ENCODE results near the gene AQP1. TPM values are rescaled to one million over a fixed set of nuclear protein-coding genes. Genes with fewer than 3 reads are reported as not detected.
A peak's percentile ranks its signal among the peaks of the same experiment; 100 is the strongest.

AQP1 gene
- total and polyA plus RNA-seq, 8 donors, result 91.6 to 1,008 (median 183) TPM

GRCh38 chr7:30865076-30865475, 46.6 kb upstream of the AQP1 start:
- H3K27me3 ChIP-seq, result no peaks in the 10 kb centered on the region
- H3K4me1 ChIP-seq, result peaks cover 0 to 3% of the 10 kb centered on the region in 2 donors
- intact Hi-C loops (cut with DNase I), result no loop called here
- DNase-seq (peak in 1 of 4 donors; percentile 0), ATAC-seq (no peak)
- H3K27ac ChIP-seq, result no peak overlapping the region
- no peak overlapping the region for H3K4me3 ChIP-seq
- H3K36me3 ChIP-seq, result no peaks in the 10 kb centered on the region
- no peak for TF ChIP-seq CTCF (IDR thresholded peaks at IDR 0.05)
- H3K9me3 ChIP-seq, result no peaks in the 10 kb centered on the region

GRCh38 chr7:30865821-30866220, 45.8 kb upstream of the AQP1 start:
- H3K36me3 ChIP-seq, result no peaks in the 10 kb centered on the region
- H3K27ac ChIP-seq, result no peak overlapping the region
- peaks cover 0 to 7% of the 10 kb centered on the region in 2 donors for H3K4me1 ChIP-seq
- DNase-seq (peak in 1 of 4 donors; percentile 31), ATAC-seq (no peak)
- H3K4me3 ChIP-seq, result no peak overlapping the region
- H3K27me3 ChIP-seq, result no peaks in the 10 kb centered on the region
- intact Hi-C loops (cut with DNase I), result no loop called here
- H3K9me3 ChIP-seq, result no peaks in the 10 kb centered on the region
- TF ChIP-seq CTCF (IDR thresholded peaks at IDR 0.05), result no peak

GRCh38 chr7:30866939-30867338, 44.7 kb upstream of the AQP1 start:
- H3K36me3 ChIP-seq, result no peaks in the 10 kb centered on the region
- DNase-seq, result peak in 1 of 4 donors; percentile 8
- no peak for TF ChIP-seq CTCF (IDR thresholded peaks at IDR 0.05)
- no peak overlapping the region for H3K4me3 ChIP-seq
- no peak overlapping the region for H3K27ac ChIP-seq
- intact Hi-C loops (cut with DNase I), result no loop called here
- no peak for ATAC-seq
- H3K9me3 ChIP-seq, result no peaks in the 10 kb centered on the region
- H3K27me3 ChIP-seq, result no peaks in the 10 kb centered on the region
- peaks cover 0 to 7% of the 10 kb centered on the region in 2 donors for H3K4me1 ChIP-seq

- DNase-seq, result peak in 1 of 4 donors; percentile 15
- Histone ChIP-seq H3K4me1 (peaks cover 0 to 7% of the 10 kb centered on the region in 2 donors), H3K9me3 (no peaks in the 10 kb centered on the region), H3K27ac (no peak overlapping the region), H3K36me3 (peaks cover 0 to under 1% of the 10 kb centered on the region in 2 donors), H3K4me3 (no peak overlapping the region), H3K27me3 (no peaks in the 10 kb centered on the region)
- no peak for ATAC-seq
- intact Hi-C loops (cut with DNase I), result no loop called here
- TF ChIP-seq CTCF (IDR thresholded peaks at IDR 0.05), result no peak
Measured at GRCh38 chr7:30867483-30867882, 44.2 kb upstream of the AQP1 start.

GRCh38 chr7:30869794-30870611, 41.6 kb upstream of the AQP1 start:
- H3K27me3 ChIP-seq, result no peaks in the 10 kb centered on the region
- peak overlapping the region in 1 of 2 donors; percentile 41 for H3K27ac ChIP-seq
- ATAC-seq, result peak; percentile 18
- peaks cover 0 to 7% of the 10 kb centered on the region in 2 donors for H3K4me1 ChIP-seq
- no peak overlapping the region for H3K4me3 ChIP-seq
- TF ChIP-seq CTCF (IDR thresholded peaks at IDR 0.05), result no peak
- intact Hi-C loops (cut with DNase I), result no loop called here
- DNase-seq, result peak in 1 of 4 donors; percentile 47
- no peaks in the 10 kb centered on the region for H3K9me3 ChIP-seq
- H3K36me3 ChIP-seq, result peaks cover 0 to 12% of the 10 kb centered on the region in 2 donors
